SK-N-SH (cell line): Measurements from ENCODE around the gene PAPSS2. TPM values are rescaled to one million over a fixed set of nuclear protein-coding genes. Genes with fewer than 3 reads are reported as not detected.

ENCODE experiments used
- CTCF ChIA-PET: fragments of 300-600, 350-600 bp; formaldehyde crosslinking; extraction: SDS; loops from one replicate; lab custom pipeline; 2021; lab: Yijun Ruan, JAX
- POLR2A ChIA-PET: fragments of 350-600 bp; sonication (Branson Sonifier 250); formaldehyde crosslinking; extraction: SDS; loops from one replicate; lab custom pipeline; 2020; ENCODE audit warnings: antibody characterized with exemption, inconsistent platforms; lab: Yijun Ruan, JAX
- DNase-seq: peaks from one replicate; pipeline ENCODE4 v3.0.0; 2012
- H2AFZ ChIP-seq: fragments of 200-600 bp; sonication (generic); 2 replicates; pipeline ENCODE4 v1.8.1; 2016; ENCODE audit warnings: antibody characterized with exemption, mild to moderate bottlenecking, low read depth
- H3F3A ChIP-seq: fragments of 200-600 bp; sonication (generic); replicated peaks from 2 replicates; pipeline ENCODE3; 2016; ENCODE audit warnings: antibody characterized with exemption, mild to moderate bottlenecking; ENCODE audit not compliant: insufficient read depth
- H3K27ac ChIP-seq, 2 experiments: fragments of 200-500 bp in 1 of 2; fragments of 200-600 bp in 1 of 2; sonication (Bioruptor generic) in 1 of 2; sonication (generic), shearing (Covaris generic) in 1 of 2; 2 replicates each; pipeline versions ENCODE4 v1.5.1 to v1.6.1; 2014 to 2016; ENCODE audit warnings: low read depth in 2 of 2, inconsistent platforms in 1 of 2, low read length in 1 of 2, mild to moderate bottlenecking in 1 of 2, mixed read lengths in 1 of 2
- H3K27me3 ChIP-seq: fragments of 200-600 bp; sonication (generic), shearing (Covaris generic); 2 replicates; pipeline ENCODE4 v1.6.1; 2016; ENCODE audit warnings: mixed run types; ENCODE audit not compliant: insufficient read depth
- H3K36me3 ChIP-seq, 2 experiments: fragments of 200-500 bp in 1 of 2; fragments of 200-600 bp in 1 of 2; sonication (Bioruptor generic) in 1 of 2; sonication (generic) in 1 of 2; replicated peaks in 1 of 2; 2 replicates each; pipeline versions ENCODE3 to v1.5.1; 2014 to 2016; ENCODE audit warnings: low read length in 1 of 2, mild to moderate bottlenecking in 1 of 2; ENCODE audit not compliant: insufficient read depth in 2 of 2, control insufficient read depth in 1 of 2
- H3K4me1 ChIP-seq, 2 experiments: fragments of 200-500 bp in 1 of 2; fragments of 200-600 bp in 1 of 2; sonication (Bioruptor generic) in 1 of 2; sonication (generic), shearing (Covaris generic) in 1 of 2; 2 replicates each; pipeline versions ENCODE4 v1.5.1 to v1.6.1; 2014 to 2016; ENCODE audit warnings: low read depth in 1 of 2, low read length in 1 of 2, mixed run types in 1 of 2; ENCODE audit not compliant: insufficient read depth in 2 of 2, control insufficient read depth in 1 of 2
- H3K4me2 ChIP-seq: fragments of 200-600 bp; sonication (generic), shearing (Covaris generic); 2 replicates; pipeline ENCODE4 v1.6.1; 2017; ENCODE audit warnings: mixed run types
- H3K4me3 ChIP-seq, 2 experiments: fragments of 200-500 bp in 1 of 2; fragments of 200-600 bp in 1 of 2; sonication (Bioruptor generic) in 1 of 2; sonication (generic), shearing (Covaris generic) in 1 of 2; 2 replicates each; pipeline versions ENCODE4 v1.5.1 to v1.8.1; 2014 to 2016; ENCODE audit warnings: low read depth in 2 of 2, inconsistent platforms in 1 of 2, low read length in 1 of 2, mild to moderate bottlenecking in 1 of 2, mixed read lengths in 1 of 2, moderate library complexity in 1 of 2
- H3K79me2 ChIP-seq: fragments of 200-600 bp; sonication (generic); 2 replicates; pipeline ENCODE4 v1.8.1; 2017; ENCODE audit warnings: mild to moderate bottlenecking; ENCODE audit not compliant: insufficient read depth
- H3K9ac ChIP-seq: fragments of 200-600 bp; sonication (generic); 2 replicates; pipeline ENCODE4 v1.6.1; 2017; ENCODE audit warnings: mixed run types
- H3K9me2 ChIP-seq: fragments of 200-600 bp; sonication (generic); 2 replicates; pipeline ENCODE4 v1.6.1; 2017; ENCODE audit warnings: mixed run types
- H3K9me3 ChIP-seq: fragments of 200-600 bp; sonication (generic); 2 replicates; pipeline ENCODE4 v1.6.1; 2017; ENCODE audit warnings: mixed run types, mild to moderate bottlenecking, moderate library complexity
- H4K20me1 ChIP-seq: fragments of 200-600 bp; sonication (generic); 2 replicates; pipeline ENCODE4 v1.6.1; 2017; ENCODE audit warnings: mild to moderate bottlenecking, mixed run types; ENCODE audit not compliant: insufficient read depth
- CTCF ChIP-seq: fragments of 200-600 bp; sonication (generic); IDR thresholded peaks from 2 replicates; pipeline ENCODE4 v1.6.1; 2017; ENCODE audit warnings: antibody characterized with exemption, mild to moderate bottlenecking, moderate library complexity
- ELF1 ChIP-seq: IDR thresholded peaks from 2 replicates; pipeline ENCODE4 v1.4.0; 2012
- FOSL2 ChIP-seq: IDR thresholded peaks from 2 replicates; pipeline ENCODE4 v1.4.0; 2012; ENCODE audit warnings: low read depth, mild to moderate bottlenecking, moderate library complexity, borderline replicate concordance
- FOXJ3 ChIP-seq: sonication (generic); formaldehyde crosslinking; IDR thresholded peaks from 2 replicates; pipeline ENCODE4 v1.5.1; 2020; ENCODE audit warnings: mild to moderate bottlenecking, missing genetic modification reagents
- FOXM1 ChIP-seq: IDR thresholded peaks from 2 replicates; pipeline ENCODE4 v1.4.0; 2012; ENCODE audit warnings: low read depth, mild to moderate bottlenecking
- GATA2 ChIP-seq: sonication (generic); formaldehyde crosslinking; IDR thresholded peaks from 2 replicates; pipeline ENCODE4 v1.5.0; 2020; ENCODE audit warnings: mild to moderate bottlenecking, missing genetic modification reagents
- JUND ChIP-seq: IDR thresholded peaks from 2 replicates; pipeline ENCODE4 v1.4.0; 2012
- MEF2A ChIP-seq: IDR thresholded peaks from 2 replicates; pipeline ENCODE4 v1.4.0; 2012; ENCODE audit warnings: low read depth, borderline replicate concordance
- MXI1 ChIP-seq: IDR thresholded peaks from 2 replicates; pipeline ENCODE4 v1.6.1; 2012; ENCODE audit warnings: mild to moderate bottlenecking, low read depth, low read length, improper control_type of control experiment
- NFIC ChIP-seq: IDR thresholded peaks from 2 replicates; pipeline ENCODE4 v1.4.0; 2012; ENCODE audit warnings: borderline replicate concordance
- NRF1 ChIP-seq: IDR thresholded peaks from 2 replicates; pipeline ENCODE4 v1.6.1; 2012; ENCODE audit warnings: low read depth, mild to moderate bottlenecking, low read length
- PBX3 ChIP-seq: IDR thresholded peaks from 2 replicates; pipeline ENCODE4; 2012
- RCOR1 ChIP-seq: fragments of 150-350 bp; IDR thresholded peaks from 2 replicates; pipeline ENCODE4 v1.6.1; 2017; ENCODE audit warnings: antibody characterized with exemption, low read length
- RXRA ChIP-seq: IDR thresholded peaks from 2 replicates; pipeline ENCODE4 v1.4.0; 2012; ENCODE audit warnings: low read depth, mild to moderate bottlenecking, borderline replicate concordance
- SIN3A ChIP-seq: IDR thresholded peaks from 2 replicates; pipeline ENCODE4 v1.6.1; 2012; ENCODE audit warnings: low read depth, mild to moderate bottlenecking, low read length, moderate library complexity, borderline replicate concordance
- SMC3 ChIP-seq: IDR thresholded peaks from 2 replicates; pipeline ENCODE4 v1.6.1; 2012; ENCODE audit warnings: low read depth, low read length, improper control_type of control experiment
- TAF1 ChIP-seq: IDR thresholded peaks from 2 replicates; pipeline ENCODE4 v1.6.1; 2012; ENCODE audit warnings: low read depth, mild to moderate bottlenecking, low read length, moderate library complexity, borderline replicate concordance
- USF1 ChIP-seq: IDR thresholded peaks from 2 replicates; pipeline ENCODE4 v1.4.0; 2012; ENCODE audit warnings: low read depth, borderline replicate concordance
- USF2 ChIP-seq: fragments of 150-350 bp; IDR thresholded peaks from 2 replicates; pipeline ENCODE4 v1.6.1; 2017; ENCODE audit warnings: antibody characterized with exemption, low read length, low read depth, borderline replicate concordance
- YY1 ChIP-seq: IDR thresholded peaks from 2 replicates; pipeline ENCODE4 v1.4.0; 2012; ENCODE audit warnings: low read depth, mild to moderate bottlenecking
- whole genome bisulfite sequencing: methylation state at CpG from one replicate; pipeline ENCODE4 v1.1.6; 2017; ENCODE audit warnings: low lambda C conversion rate; 5-methylcytosine and 5-hydroxymethylcytosine counted together
- polyA plus RNA-seq, 3 experiments: library from polyadenylated mRNA; depleted of rRNA; stranded (reverse); fragments of >200 nt; gene quantifications; 2 replicates each; pipeline ENCODE4 v1.2.3, GENCODE V29; 2012

PAPSS2 gene
- polyA plus RNA-seq, 1 of the 3 experiments (the other 2 are of a cell fraction): 50.0 TPM

- no peak for TF ChIP-seq CTCF
- TF ChIP-seq SIN3A: no peak
- no peak for TF ChIP-seq FOSL2
- TF ChIP-seq RCOR1: no peak
- no peak for TF ChIP-seq NFIC
- no peak for TF ChIP-seq FOXJ3
- no peak for TF ChIP-seq MEF2A
- no peak for TF ChIP-seq USF2
Measured at GRCh38 chr10:87716348-87716670, 56.6 kb downstream of the PAPSS2 start (continued).

GRCh38 chr10:87720665-87721064 is 61.0 kb downstream of the PAPSS2 start:
- Histone ChIP-seq H3K9ac (no peak overlapping the region), H3K4me2 (no peak overlapping the region), H3K9me2 (no peaks in the 10 kb centered on the region), H3K36me3 (peaks cover 8 to 38% of the 10 kb centered on the region in 2 experiments), H3K9me3 (no peaks in the 10 kb centered on the region), H3K27me3 (no peaks in the 10 kb centered on the region), H3K4me3 (no peak overlapping the region), H3F3A (no peaks in the 10 kb centered on the region), H4K20me1 (no peaks in the 10 kb centered on the region), H2AFZ (no peak overlapping the region), H3K27ac (no peak overlapping the region), H3K79me2 (no peaks in the 10 kb centered on the region), H3K4me1 (no peaks in the 10 kb centered on the region)
- WGBS: 100% methylated on average over 1 of the region's 1 CpG
- DNase-seq: no peak
- TF ChIP-seq YY1: no peak
- no peak for TF ChIP-seq FOXM1
- ChIA-PET CTCF (no interaction called here), POLR2A (no interaction called here)

GRCh38 chr10:87721781-87722180 is 62.1 kb downstream of the PAPSS2 start:
- H3K27ac ChIP-seq: no peak overlapping the region
- WGBS: 93% methylated on average over 2 of the region's 2 CpGs
- no peaks in the 10 kb centered on the region for H3K9me2 ChIP-seq
- no peaks in the 10 kb centered on the region for H3K79me2 ChIP-seq
- no peak overlapping the region for H2AFZ ChIP-seq
- H3K36me3 ChIP-seq: peaks cover 0 to 32% of the 10 kb centered on the region in 2 experiments
- H3K4me1 ChIP-seq: no peaks in the 10 kb centered on the region
- no peaks in the 10 kb centered on the region for H4K20me1 ChIP-seq
- H3K27me3 ChIP-seq: no peaks in the 10 kb centered on the region
- no peak for DNase-seq
- no peak overlapping the region for H3K4me2 ChIP-seq
- no peak overlapping the region for H3K4me3 ChIP-seq
- CTCF ChIA-PET: interaction anchor here (1.1 kb wide), 1 partner anchor 11 kb away, joined by 3 read pairs; no protein-coding TSS in a partner anchor
- H3K9ac ChIP-seq: no peak overlapping the region
- no peaks in the 10 kb centered on the region for H3K9me3 ChIP-seq
- POLR2A ChIA-PET: no interaction called here
- H3F3A ChIP-seq: no peaks in the 10 kb centered on the region
- TF ChIP-seq TAF1 (no peak), JUND (no peak), MXI1 (no peak), YY1 (no peak), GATA2 (CRISPR knock-in tag) (no peak), FOXJ3 (no peak), USF2 (no peak), RXRA (no peak), CTCF (no peak), NRF1 (no peak), USF1 (no peak), PBX3 (no peak), SMC3 (no peak), ELF1 (no peak), MEF2A (no peak)
